ENCODE data around the gene MARK2. TPM values are rescaled to one million over a fixed set of nuclear protein-coding genes. Genes with fewer than 3 reads are reported as not detected.

Gene MARK2
- polyA plus RNA-seq, 3 donors from 2014 or later, result 28.6 to 73.8 (median 31.6) TPM

- Mint-ChIP-seq H3K4me3 (no peak overlapping the region), H3K27me3 (ENCODE audit: low read depth in 3 of 3) (peaks cover 0 to 2% (median 1%) of the 10 kb centered on the region in 3 donors), H3K4me1 (peaks cover 11% of the 10 kb centered on the region in 2 donors), H3K9me3 (peaks cover 0 to 2% (median 0%) of the 10 kb centered on the region in 6 donors), H3K27ac (no peak overlapping the region), H3K36me3 (peaks cover 13 to 36% (median 27%) of the 10 kb centered on the region in 3 donors)
- DNase-seq, result no peak
These were observed 66.3 kb downstream of the MARK2 start for GRCh38 chr11:63905179-63905578.

DNA sequence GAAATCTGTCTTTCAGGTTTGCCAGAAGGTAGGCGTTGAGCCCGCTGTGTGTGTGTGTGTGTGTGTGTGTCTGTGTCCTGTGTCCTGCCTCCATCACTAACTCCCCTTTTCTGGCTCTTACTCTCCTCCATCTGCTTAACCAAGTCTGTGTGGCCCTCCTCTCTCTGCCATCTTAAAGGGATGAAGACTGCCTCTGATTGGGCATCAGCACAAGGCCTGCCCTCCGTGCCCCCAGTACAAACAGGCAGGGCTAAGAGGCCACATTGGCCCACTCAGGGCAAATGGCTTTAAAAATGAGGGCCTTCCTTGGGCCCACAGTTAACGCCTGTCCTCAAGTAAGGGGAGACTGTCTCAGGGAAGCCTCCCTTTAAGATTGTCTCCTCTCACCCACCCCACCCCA is 67.2 kb downstream of the MARK2 start:
- Mint-ChIP-seq H3K27ac (peak overlapping the region in 1 of 6 donors; percentile 40), H3K4me3 (no peak overlapping the region), H3K4me1 (peaks cover 9 to 10% of the 10 kb centered on the region in 2 donors)

DNA sequence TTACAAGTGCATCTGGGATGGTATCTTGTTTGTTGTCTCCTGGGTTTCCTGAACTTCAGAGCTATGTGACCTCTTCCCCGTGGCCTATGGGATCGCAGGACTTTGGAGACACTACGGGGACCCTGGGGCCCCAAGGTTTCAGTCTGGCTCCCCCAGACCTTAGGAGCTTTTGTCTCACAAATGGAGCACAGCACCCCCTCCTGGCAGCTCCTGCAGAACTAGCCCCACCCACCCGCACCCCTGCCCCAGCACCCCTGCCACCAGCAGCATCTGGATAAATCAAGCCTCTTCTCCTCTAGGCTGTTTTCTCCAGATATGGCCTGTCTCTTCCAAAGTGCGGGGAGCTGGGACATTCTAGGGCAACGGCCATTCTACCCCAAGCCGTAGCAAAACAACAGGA is 67.7 kb downstream of the MARK2 start:
- H3K4me3 Mint-ChIP-seq, result no peak overlapping the region

More for the DNA sequence above, 67.2 kb downstream of the MARK2 start:
- Mint-ChIP-seq H3K36me3 (peaks cover 12 to 29% (median 23%) of the 10 kb centered on the region in 3 donors), H3K9me3 (peaks cover 0 to 2% (median 0%) of the 10 kb centered on the region in 6 donors), H3K27me3 (ENCODE audit: low read depth in 3 of 3) (peaks cover 0 to 1% (median 1%) of the 10 kb centered on the region in 3 donors)
- no peak for DNase-seq

GRCh38 chr11:63907063-63907462 is 68.2 kb downstream of the MARK2 start:
- peaks cover 0 to 2% (median 0%) of the 10 kb centered on the region in 6 donors for H3K9me3 Mint-ChIP-seq
- H3K27me3 Mint-ChIP-seq (ENCODE audit: low read depth in 3 of 3), result peaks cover 0 to 1% (median 0%) of the 10 kb centered on the region in 3 donors
- DNase-seq, result no peak
- H3K4me3 Mint-ChIP-seq, result no peak overlapping the region
- peaks cover 0 to 8% of the 10 kb centered on the region in 2 donors for H3K4me1 Mint-ChIP-seq
- no peak overlapping the region for H3K27ac Mint-ChIP-seq
- peaks cover 4 to 20% (median 15%) of the 10 kb centered on the region in 3 donors for H3K36me3 Mint-ChIP-seq

More for the DNA sequence above, 67.7 kb downstream of the MARK2 start:
- peaks cover 0 to 1% (median 0%) of the 10 kb centered on the region in 3 donors for H3K27me3 Mint-ChIP-seq (ENCODE audit: low read depth in 3 of 3)
- DNase-seq, result peak; percentile 27 to 44 (median 36)
- peaks cover 4 to 8% of the 10 kb centered on the region in 2 donors for H3K4me1 Mint-ChIP-seq
- H3K9me3 Mint-ChIP-seq, result peaks cover 0 to 2% (median 0%) of the 10 kb centered on the region in 6 donors
- H3K27ac Mint-ChIP-seq, result no peak overlapping the region
- H3K36me3 Mint-ChIP-seq, result peaks cover 8 to 24% (median 18%) of the 10 kb centered on the region in 3 donors

DNA sequence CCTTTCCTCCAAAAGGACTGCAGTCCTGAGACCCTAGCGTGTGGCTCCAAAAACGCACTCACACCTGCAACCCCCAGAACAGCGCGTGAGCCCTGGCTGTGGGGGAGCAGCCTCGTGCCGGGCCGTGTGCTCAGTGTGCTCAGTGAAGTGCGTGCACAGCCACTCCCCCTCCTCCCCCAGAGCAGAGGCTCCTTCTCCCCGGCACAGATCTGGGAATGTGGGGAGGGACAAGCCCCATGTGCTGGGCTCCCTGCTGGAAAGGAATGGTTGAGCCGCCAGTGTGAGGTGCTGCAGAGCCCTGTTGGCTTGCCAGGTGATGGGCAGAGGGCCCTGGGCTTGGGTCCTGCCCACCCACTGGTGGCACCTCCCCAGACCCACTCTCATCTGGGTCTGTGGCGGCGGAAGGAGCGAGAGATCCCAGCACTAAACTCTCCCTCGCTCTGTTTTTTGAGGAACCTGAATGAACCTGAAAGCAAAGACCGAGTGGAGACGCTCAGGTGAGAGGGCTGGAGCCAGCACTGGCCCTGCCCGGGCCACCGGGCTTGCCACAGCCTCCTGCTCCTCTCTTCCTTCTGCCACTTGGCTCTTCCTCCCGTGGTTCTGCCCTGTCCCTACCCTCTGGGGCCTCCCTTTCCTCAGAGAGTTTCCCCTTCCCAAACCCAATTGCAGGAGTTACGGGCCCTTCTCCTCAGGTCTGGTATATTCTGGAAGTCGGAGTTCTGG is 69.1 kb downstream of the MARK2 start:
- H3K4me3 Mint-ChIP-seq, result no peak overlapping the region
- peaks cover 4 to 16% (median 15%) of the 10 kb centered on the region in 3 donors for H3K36me3 Mint-ChIP-seq
- peaks cover 0 to 8% of the 10 kb centered on the region in 2 donors for H3K4me1 Mint-ChIP-seq
- H3K27ac Mint-ChIP-seq, result no peak overlapping the region
- DNase-seq, result no peak
- peaks cover 0 to 1% (median 0%) of the 10 kb centered on the region in 3 donors for H3K27me3 Mint-ChIP-seq (ENCODE audit: low read depth in 3 of 3)
- H3K9me3 Mint-ChIP-seq, result peaks cover 0 to 2% (median 0%) of the 10 kb centered on the region in 6 donors

DNA sequence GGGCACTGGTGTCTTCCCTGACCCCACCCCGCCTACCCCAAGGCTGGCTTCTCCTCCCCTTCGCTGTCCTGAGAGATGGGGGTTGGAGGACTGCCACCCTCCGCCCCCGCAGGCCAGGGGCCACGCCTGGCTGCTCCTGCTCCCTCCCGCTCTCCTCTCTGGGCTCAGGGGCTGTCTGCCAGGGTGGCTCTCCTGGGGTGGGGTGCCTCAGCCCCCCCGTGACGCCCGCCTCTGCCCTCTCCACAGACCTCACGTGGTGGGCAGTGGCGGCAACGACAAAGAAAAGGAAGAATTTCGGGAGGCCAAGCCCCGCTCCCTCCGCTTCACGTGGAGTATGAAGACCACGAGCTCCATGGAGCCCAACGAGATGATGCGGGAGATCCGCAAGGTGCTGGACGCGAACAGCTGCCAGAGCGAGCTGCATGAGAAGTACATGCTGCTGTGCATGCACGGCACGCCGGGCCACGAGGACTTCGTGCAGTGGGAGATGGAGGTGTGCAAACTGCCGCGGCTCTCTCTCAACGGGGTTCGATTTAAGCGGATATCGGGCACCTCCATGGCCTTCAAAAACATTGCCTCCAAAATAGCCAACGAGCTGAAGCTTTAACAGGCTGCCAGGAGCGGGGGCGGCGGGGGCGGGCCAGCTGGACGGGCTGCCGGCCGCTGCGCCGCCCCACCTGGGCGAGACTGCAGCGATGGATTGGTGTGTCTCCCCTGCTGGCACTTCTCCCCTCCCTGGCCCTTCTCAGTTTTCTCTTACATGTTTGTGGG is 69.9 kb downstream of the MARK2 start:
- Mint-ChIP-seq H3K9me3 (peaks cover 0 to 2% (median 0%) of the 10 kb centered on the region in 6 donors), H3K27ac (no peak overlapping the region), H3K27me3 (ENCODE audit: low read depth in 3 of 3) (peaks cover 0 to 2% (median 1%) of the 10 kb centered on the region in 3 donors), H3K36me3 (peaks cover 0 to 10% (median 9%) of the 10 kb centered on the region in 3 donors), H3K4me1 (peaks cover 0 to 8% of the 10 kb centered on the region in 2 donors), H3K4me3 (no peak overlapping the region)
- DNase-seq, result no peak

GRCh38 chr11:63909591-63910506 is 70.9 kb downstream of the MARK2 start:
- DNase-seq, result no peak
- no peaks in the 10 kb centered on the region for H3K9me3 Mint-ChIP-seq
- peaks cover 0 to 2% (median 1%) of the 10 kb centered on the region in 3 donors for H3K27me3 Mint-ChIP-seq (ENCODE audit: low read depth in 3 of 3)
- peaks cover 0 to 4% (median 4%) of the 10 kb centered on the region in 3 donors for H3K36me3 Mint-ChIP-seq
- peak overlapping the region in 1 of 6 donors; percentile 34 for H3K27ac Mint-ChIP-seq
- no peak overlapping the region for H3K4me3 Mint-ChIP-seq
- H3K4me1 Mint-ChIP-seq, result peaks cover 0 to 8% of the 10 kb centered on the region in 2 donors

DNA sequence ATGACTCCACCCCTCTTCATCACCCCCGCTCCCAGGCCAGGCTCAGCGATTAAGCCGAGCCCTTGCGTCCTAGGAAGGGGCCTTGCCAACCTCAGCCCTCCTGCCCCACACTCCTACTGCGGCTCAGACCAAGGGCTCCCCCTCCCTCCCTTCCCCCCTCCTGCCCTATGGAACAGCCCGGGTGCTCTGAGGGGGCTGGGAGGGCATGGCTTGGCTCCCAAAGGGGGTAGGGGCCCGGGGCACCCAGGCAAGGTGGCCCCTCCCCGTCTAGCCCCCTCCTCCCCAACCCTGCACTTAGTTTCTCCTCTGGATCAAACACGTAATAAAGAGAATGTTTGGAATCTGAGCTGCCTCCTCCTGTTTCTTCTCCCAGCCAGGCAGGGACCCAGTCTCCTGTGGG is 71.8 kb downstream of the MARK2 start:
- peaks cover 0 to 4% (median 4%) of the 10 kb centered on the region in 3 donors for H3K36me3 Mint-ChIP-seq
- H3K4me3 Mint-ChIP-seq, result no peak overlapping the region
- peaks cover 1 to 3% (median 2%) of the 10 kb centered on the region in 3 donors for H3K27me3 Mint-ChIP-seq (ENCODE audit: low read depth in 3 of 3)
- no peak for DNase-seq
- no peak overlapping the region for H3K27ac Mint-ChIP-seq
- H3K4me1 Mint-ChIP-seq, result peaks cover 0 to 7% of the 10 kb centered on the region in 2 donors
- H3K9me3 Mint-ChIP-seq, result no peaks in the 10 kb centered on the region

DNA sequence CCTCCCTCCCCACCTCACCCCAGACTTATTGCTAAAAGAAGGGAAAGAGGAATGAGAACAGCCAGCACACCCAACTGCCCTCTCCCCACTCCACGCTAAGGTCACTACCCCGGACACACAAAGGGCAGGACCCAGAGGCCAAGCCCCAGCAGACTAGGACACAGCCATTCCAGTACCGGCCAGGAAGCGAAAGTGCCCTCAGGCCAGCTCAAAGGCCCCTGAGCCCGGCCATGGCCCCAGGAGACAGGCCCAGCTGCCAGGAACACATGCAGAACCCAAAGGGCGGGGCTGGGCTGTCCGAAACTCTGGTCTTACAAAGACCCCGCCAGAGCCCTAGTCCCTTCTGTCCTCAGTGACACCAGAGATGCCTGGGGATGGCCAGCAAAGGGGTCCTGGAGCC is 72.5 kb downstream of the MARK2 start:
- H3K27me3 Mint-ChIP-seq (ENCODE audit: low read depth in 3 of 3), result peaks cover 1 to 3% (median 2%) of the 10 kb centered on the region in 3 donors
- no peaks in the 10 kb centered on the region for H3K36me3 Mint-ChIP-seq
- H3K4me1 Mint-ChIP-seq, result peaks cover 0 to 7% of the 10 kb centered on the region in 2 donors
- no peak for DNase-seq
- no peaks in the 10 kb centered on the region for H3K9me3 Mint-ChIP-seq
- no peak overlapping the region for H3K4me3 Mint-ChIP-seq
- no peak overlapping the region for H3K27ac Mint-ChIP-seq

GRCh38 chr11:63911876-63912275 is 73.0 kb downstream of the MARK2 start:
- Mint-ChIP-seq H3K36me3 (no peaks in the 10 kb centered on the region), H3K4me1 (peaks cover 0 to 8% of the 10 kb centered on the region in 2 donors), H3K27ac (peak overlapping the region in 1 of 6 donors; percentile 49), H3K27me3 (ENCODE audit: low read depth in 3 of 3) (peaks cover 1 to 3% (median 2%) of the 10 kb centered on the region in 3 donors), H3K9me3 (no peaks in the 10 kb centered on the region), H3K4me3 (no peak overlapping the region)
- no peak for DNase-seq

DNA sequence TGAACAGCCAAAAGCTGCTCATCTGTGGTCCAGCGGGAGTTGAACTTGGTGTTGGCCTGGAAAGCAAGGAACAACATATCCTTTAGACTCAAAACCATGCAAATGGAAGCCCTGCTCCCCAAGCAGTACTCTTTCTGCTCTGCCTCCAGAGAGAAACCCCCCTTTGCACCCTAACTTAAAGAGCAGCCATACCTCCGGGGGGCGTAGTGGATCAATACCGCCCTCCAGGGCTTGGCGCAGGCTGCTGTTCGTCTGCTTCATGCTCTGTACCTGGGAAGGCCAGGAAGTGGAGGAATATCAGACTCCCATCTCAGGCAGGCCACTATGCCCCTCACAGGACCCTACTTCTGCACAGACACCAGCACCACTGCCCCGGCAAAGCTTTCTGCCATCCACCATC is 73.8 kb downstream of the MARK2 start:
- H3K27me3 Mint-ChIP-seq (ENCODE audit: low read depth in 3 of 3), result peaks cover 2 to 3% (median 2%) of the 10 kb centered on the region in 3 donors
- DNase-seq, result no peak
- no peaks in the 10 kb centered on the region for H3K36me3 Mint-ChIP-seq
- H3K4me1 Mint-ChIP-seq, result peaks cover 3 to 10% of the 10 kb centered on the region in 2 donors
- no peak overlapping the region for H3K4me3 Mint-ChIP-seq
- no peaks in the 10 kb centered on the region for H3K9me3 Mint-ChIP-seq
- H3K27ac Mint-ChIP-seq, result peak overlapping the region in 1 of 6 donors; percentile 49

DNA sequence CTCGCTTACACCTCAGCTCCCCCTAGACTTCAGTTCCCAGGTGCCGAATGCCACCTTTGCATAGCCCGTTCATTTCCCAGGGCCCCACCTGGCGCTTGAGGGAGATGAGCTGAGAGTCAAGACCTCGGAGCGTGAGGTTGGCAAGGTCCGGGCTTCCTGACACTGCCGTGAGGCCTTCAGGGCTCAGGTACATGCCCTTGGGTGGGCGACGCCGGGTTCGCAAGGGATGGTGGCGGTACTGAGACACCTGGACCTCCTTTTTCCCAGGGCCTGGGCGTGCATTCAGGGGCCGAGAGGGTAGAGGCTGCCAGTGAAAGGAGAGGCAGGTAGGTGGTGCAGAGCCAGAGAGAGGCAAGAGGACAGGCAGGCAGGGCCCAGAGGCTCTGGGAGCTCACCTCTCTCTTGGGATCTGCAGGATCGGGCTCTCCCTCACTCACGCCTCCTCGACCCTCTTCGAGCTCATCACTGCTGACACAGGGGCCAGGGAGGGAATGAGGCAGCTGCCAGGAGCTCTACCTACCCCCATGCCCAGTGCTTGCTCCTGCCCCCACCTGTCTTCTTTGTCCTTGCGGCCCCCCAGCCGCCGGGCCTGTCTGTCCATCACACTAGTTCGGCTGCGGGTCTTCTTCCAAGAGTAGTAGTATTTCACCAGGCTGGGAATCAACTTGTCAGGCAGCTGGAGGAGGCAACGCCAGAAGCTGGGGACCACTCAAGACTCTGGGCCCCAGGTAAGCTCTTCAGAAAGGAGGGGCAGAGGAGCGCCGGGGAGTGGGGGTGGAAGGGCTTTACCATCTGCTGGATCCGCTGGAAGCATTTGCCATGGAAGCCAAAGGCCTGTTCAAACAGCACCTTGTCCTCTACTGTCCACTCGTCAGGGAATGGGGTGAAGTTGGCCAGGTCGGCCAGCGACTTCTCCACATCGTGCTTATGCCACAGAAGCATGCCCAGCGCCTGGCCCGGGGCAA is 75.2 kb downstream of the MARK2 start:
- H3K4me3 Mint-ChIP-seq, result no peak overlapping the region
- H3K4me1 Mint-ChIP-seq, result peaks cover 11 to 15% of the 10 kb centered on the region in 2 donors
- no peak overlapping the region for H3K27ac Mint-ChIP-seq

More for the DNA sequence above, 75.2 kb downstream of the MARK2 start:
- Mint-ChIP-seq H3K36me3 (no peaks in the 10 kb centered on the region), H3K9me3 (no peaks in the 10 kb centered on the region), H3K27me3 (ENCODE audit: low read depth in 3 of 3) (peaks cover 2 to 3% (median 3%) of the 10 kb centered on the region in 3 donors)
- no peak for DNase-seq

Measured in immature natural killer cell (primary cell).